ENCODE data around the gene AFAP1L1. TPM values are rescaled to one million over a fixed set of nuclear protein-coding genes. Genes with fewer than 3 reads are reported as not detected.
"Not testable (repeated sequence)": the region's sequence is repeated elsewhere in the genome, so short reads cannot be mapped to it uniquely, and the experiment has no call there.

The AFAP1L1 gene
- total RNA-seq, 2 experiments from 2014 or later: not detected

- no peaks in the 10 kb centered on the region for H4K20me1 ChIP-seq (ENCODE audit: insufficient read depth, low read length)
- no peaks in the 10 kb centered on the region for H3K36me3 ChIP-seq (ENCODE audit: insufficient read depth, low read length)
- H3K4me3 ChIP-seq (ENCODE audit: low read depth, low read length, poor library complexity, severe bottlenecking): no peak overlapping the region
- H3K4me2 ChIP-seq (ENCODE audit: low read length): no peak overlapping the region
- H3K9me2 ChIP-seq (ENCODE audit: insufficient read depth, low read length): no peaks in the 10 kb centered on the region
- H2AFZ ChIP-seq (ENCODE audit: low read length): no peak overlapping the region
- DNase-seq (ENCODE audit: low spot score): no peak
- no peaks in the 10 kb centered on the region for H3K9me3 ChIP-seq (ENCODE audit: low read length)
- TF ChIP-seq CTCF (conservative IDR thresholded peaks at IDR 0.05; ENCODE audit: low read length) (no peak), EZH2phosphoT487 (IDR thresholded peaks at IDR 0.05; ENCODE audit: borderline replicate concordance, low read depth, low read length) (no peak)
- H3K79me2 ChIP-seq (ENCODE audit: insufficient read depth, low read depth, low read length): no peaks in the 10 kb centered on the region
- H3K4me1 ChIP-seq (ENCODE audit: insufficient read depth, low read length, poor library complexity, severe bottlenecking): no peaks in the 10 kb centered on the region
- ChIA-PET POLR2A (interaction anchor here (1.5 kb wide), 1 partner anchor 11 kb away, joined by 4 read pairs; no protein-coding TSS in a partner anchor), CTCF (ENCODE audit: unreplicated experiment) (interaction anchor here (0.5 to 0.6 kb wide), 2 partner anchors 13 to 221 kb away, joined by 3 to 5 read pairs; no protein-coding TSS in a partner anchor)
- intact Hi-C loops (cut with micrococcal nuclease; ENCODE audit: unreplicated experiment): no loop called here
- BruUV-seq (replicated peaks): no TSS peak
- H3K27ac ChIP-seq (ENCODE audit: low read depth, low read length, poor library complexity, severe bottlenecking): no peak overlapping the region
Measured at GRCh38 chr5:149389552-149390495, 118.2 kb downstream of the AFAP1L1 start.

GRCh38 chr5:149391076-149391475 is 119.4 kb downstream of the AFAP1L1 start:
- ChIA-PET CTCF (ENCODE audit: unreplicated experiment) (interaction anchor here (0.6 kb wide), 1 partner anchor 519 kb away, joined by 5 read pairs; no protein-coding TSS in a partner anchor), POLR2A (interaction anchor here (1.5 kb wide), 1 partner anchor 10 kb away, joined by 4 read pairs; no protein-coding TSS in a partner anchor)
- H3K9me3 ChIP-seq (ENCODE audit: low read length); H3K36me3 ChIP-seq (ENCODE audit: insufficient read depth, low read length); H2AFZ ChIP-seq (ENCODE audit: low read length); H3K4me1 ChIP-seq (ENCODE audit: insufficient read depth, low read length, poor library complexity, severe bottlenecking); H3K9me2 ChIP-seq (ENCODE audit: insufficient read depth, low read length); H4K20me1 ChIP-seq (ENCODE audit: insufficient read depth, low read length); H3K4me3 ChIP-seq (ENCODE audit: low read depth, low read length, poor library complexity, severe bottlenecking); H3K4me2 ChIP-seq (ENCODE audit: low read length); BruUV-seq (replicated peaks); intact Hi-C loops (cut with micrococcal nuclease; ENCODE audit: unreplicated experiment); H3K27ac ChIP-seq (ENCODE audit: low read depth, low read length, poor library complexity, severe bottlenecking); DNase-seq (ENCODE audit: low spot score); H3K79me2 ChIP-seq (ENCODE audit: insufficient read depth, low read depth, low read length): not testable (repeated sequence)

Other genes starting within 250 kb of the AFAP1L1 start
- not detected in 2 replicates for gene SH3TC2, start 208.8 kb upstream of the AFAP1L1 start, total RNA-seq (2014; rRNA removed; shearing (Covaris generic))
- gene SH3TC2, start 208.8 kb upstream of the AFAP1L1 start, total RNA-seq (2022): not detected in 2 replicates
- gene ABLIM3, start 130.4 kb upstream of the AFAP1L1 start, total RNA-seq (2014; rRNA removed; shearing (Covaris generic)): not detected in 2 replicates
- not detected in 2 replicates for gene ABLIM3, start 130.4 kb upstream of the AFAP1L1 start, total RNA-seq (2022)
- 17.4 and 28.3 TPM in 2 replicates for gene GRPEL2, start 73.6 kb downstream of the AFAP1L1 start, total RNA-seq (2014; rRNA removed; shearing (Covaris generic))
- gene GRPEL2, start 73.6 kb downstream of the AFAP1L1 start, total RNA-seq (2022): 37.3 and 41.5 TPM in 2 replicates
- 18.5 and 22.5 TPM in 2 replicates for gene PCYOX1L, start 86.2 kb downstream of the AFAP1L1 start, total RNA-seq (2014; rRNA removed; shearing (Covaris generic))
- gene PCYOX1L, start 86.2 kb downstream of the AFAP1L1 start, total RNA-seq (2022): 32.3 and 33.3 TPM in 2 replicates
- not detected in 2 replicates for gene IL17B, start 107.4 kb downstream of the AFAP1L1 start, total RNA-seq (2014; rRNA removed; shearing (Covaris generic))
- not detected in 2 replicates for gene IL17B, start 107.4 kb downstream of the AFAP1L1 start, total RNA-seq (2022)

Data from OCI-LY7 (cell line).